Pancreas (tissue), 10 donors: Measurements from ENCODE around the gene ZDHHC24. TPM values are rescaled to one million over a fixed set of nuclear protein-coding genes. Genes with fewer than 3 reads are reported as not detected.

ENCODE experiments used
- ATAC-seq, 4 donors: fragments of 200-7000 bp; cut with Tn5 transposase; one replicate each; pipeline versions ENCODE4 v1.8.0 to v1.9.1; 2020; ENCODE audit warnings: mild to moderate bottlenecking in 4 of 4, moderate library complexity in 4 of 4
- DNase-seq, 6 donors: peaks; one replicate each; pipeline ENCODE4 v3.0.0-alpha.2; 2020
- FAIRE-seq: peaks from 2 replicates; lab custom pipeline; 2012; peaks lifted over from hg19 to GRCh38; lab: Jason Lieb, UNC
- H3K27ac ChIP-seq, 4 donors: fragments of 200-600 bp; sonication (generic); 1 replicate in 3 of 4; 2 replicates in 1 of 4; pipeline versions ENCODE4 v1.5.0 to v1.8.0; 2020
- H3K27me3 ChIP-seq, 4 donors: fragments of 200-600 bp; one replicate each; pipeline ENCODE4 v1.8.0; 2021
- H3K36me3 ChIP-seq, 3 donors: fragments of 200-600 bp; sonication (generic) in 1 of 3; one replicate each; pipeline versions ENCODE4 v1.5.0 to v1.8.0; 2020 to 2021
- H3K4me1 ChIP-seq, 3 donors: fragments of 200-600 bp; one replicate each; pipeline ENCODE4 v1.8.0; 2021
- H3K4me3 ChIP-seq, 4 donors: fragments of 200-600 bp; sonication (generic) in 2 of 4; one replicate each; pipeline versions ENCODE4 v1.5.0 to v1.8.0; 2020 to 2021
- H3K9me3 ChIP-seq, 4 donors: fragments of 200-600 bp; one replicate each; pipeline ENCODE4 v1.8.0; 2021
- CTCF ChIP-seq, 4 donors: fragments of 200-600 bp; sonication (generic) in 3 of 4; IDR thresholded peaks; one replicate each; pipeline versions ENCODE4 v1.5.0 to v1.8.0; 2021; ENCODE audit warnings: antibody characterized with exemption in 4 of 4
- WGBS, 2 donors: extraction: QIAGEN DNeasy Blood & Tissue Kit; methylation state at CpG; one replicate each; pipeline ENCODE4 v1.1.7; 2013; 5-methylcytosine and 5-hydroxymethylcytosine counted together
- intact Hi-C, 3 donors: fragments of 100-400 bp; cut with DNase I; formaldehyde crosslinking; loops; one replicate each; pipeline versions ENCODE4 v1.11.1 to v1.14.2; 2022
- polyA plus RNA-seq, 2 donors: library from polyadenylated mRNA; stranded (reverse); fragments of 200-250 nt; gene quantifications; one replicate each; pipeline ENCODE4 v1.2.3, GENCODE V29; 2013
- total RNA-seq, 6 donors: library from RNA; stranded (reverse); fragmentation: NEBNext Ultra II Directional in 4 of 6; extraction: Animal tissue kit (Norgen Biotek cat#: 25700) in 4 of 6; gene quantifications; one replicate each; pipeline versions ENCODE4 v1.2.1 to v1.2.4, GENCODE V29; 2021 to 2023
- donor health status: healthy with polysubstance abuse.
- donor health status: DM: no; HTN: no; CAD: no; lungs with moderate emphysema.
- donor health status: DM: no; HTN: no; CAD: no.
- donor health status: control.
- donor health status: control.
- donor health status: Bipolar disorder and iron deficiency.
- donor health status: DM: yes; HTN: yes; CAD: no.
- donor health status: DM: no; HTN: no; CAD: no.
- donor health status: DM: no; HTN: no; CAD: no.
- donor health status: DM: yes; HTN: yes; CAD: no.

Gene ZDHHC24
- total and polyA plus RNA-seq, 8 donors = 7.0 to 11.4 (median 7.9) TPM

- WGBS, 2 donors = 85 to 94% methylated on average over 10 of the region's 10 CpGs
- DNase-seq (no peak), ATAC-seq (no peak), FAIRE-seq (no peak)
- H3K27me3 ChIP-seq = no peaks in the 10 kb centered on the region
- H3K4me3 ChIP-seq = no peak overlapping the region
- no peaks in the 10 kb centered on the region for H3K9me3 ChIP-seq
- peaks cover 0 to 9% (median 0%) of the 10 kb centered on the region in 3 donors for H3K4me1 ChIP-seq
- intact Hi-C loops = no loop called here
- TF ChIP-seq CTCF (IDR thresholded peaks at IDR 0.05) = no peak
- no peak overlapping the region for H3K27ac ChIP-seq
- H3K36me3 ChIP-seq = peaks cover 0 to 8% (median 0%) of the 10 kb centered on the region in 3 donors
Observed at GRCh38 chr11:66539870-66540213, 6.0 kb downstream of the ZDHHC24 start.

GRCh38 chr11:66539170-66539869 lies 6.5 kb downstream of the ZDHHC24 start:
- Histone ChIP-seq H3K27ac (no peak overlapping the region), H3K36me3 (peaks cover 0 to 8% (median 0%) of the 10 kb centered on the region in 3 donors), H3K27me3 (no peaks in the 10 kb centered on the region), H3K4me1 (peaks cover 0 to 5% (median 0%) of the 10 kb centered on the region in 3 donors), H3K4me3 (no peak overlapping the region), H3K9me3 (no peaks in the 10 kb centered on the region)
- WGBS, 2 donors = 84 to 87% methylated on average over 16 of the region's 16 CpGs
- FAIRE-seq (no peak), ATAC-seq (peak in 1 of 4 donors; percentile 11), DNase-seq (peak in 1 of 6 donors; percentile 65)
- TF ChIP-seq CTCF (IDR thresholded peaks at IDR 0.05) = no peak
- intact Hi-C loops = no loop called here

- DNase-seq (no peak), ATAC-seq (no peak), FAIRE-seq (no peak)
- no peak overlapping the region for H3K27ac ChIP-seq
- H3K36me3 ChIP-seq = peaks cover 0 to 3% (median 0%) of the 10 kb centered on the region in 3 donors
- H3K4me1 ChIP-seq = no peaks in the 10 kb centered on the region
- intact Hi-C loops = no loop called here
- H3K27me3 ChIP-seq = no peaks in the 10 kb centered on the region
- no peaks in the 10 kb centered on the region for H3K9me3 ChIP-seq
- 72 to 84% methylated on average over 6 of the region's 6 CpGs for WGBS, 2 donors
- no peak overlapping the region for H3K4me3 ChIP-seq
- TF ChIP-seq CTCF (IDR thresholded peaks at IDR 0.05) = no peak
Observed at GRCh38 chr11:66532784-66533183, 13.1 kb downstream of the ZDHHC24 start.

- WGBS, 2 donors = 91 to 95% methylated on average over 10 to 11 of the region's 11 CpGs
- no peaks in the 10 kb centered on the region for H3K9me3 ChIP-seq
- FAIRE-seq = no peak
- no peak for TF ChIP-seq CTCF (IDR thresholded peaks at IDR 0.05)
- no peak overlapping the region for H3K4me3 ChIP-seq
- no peaks in the 10 kb centered on the region for H3K4me1 ChIP-seq
- ATAC-seq = no peak
- H3K27ac ChIP-seq = no peak overlapping the region
- peaks cover 0 to 3% (median 0%) of the 10 kb centered on the region in 3 donors for H3K36me3 ChIP-seq
- no peaks in the 10 kb centered on the region for H3K27me3 ChIP-seq
- intact Hi-C loops = no loop called here
- DNase-seq = no peak
Observed at GRCh38 chr11:66531841-66532240, 14.0 kb downstream of the ZDHHC24 start.
